DND-41 (cell line): ENCODE data around the gene GLRX2.
A peak's percentile ranks its signal among the peaks of the same experiment; 100 is the strongest.

Source experiments
- ATAC-seq: fragments of 200-7000 bp; cut with Tn5 transposase; 3 replicates; pipeline ENCODE4 v1.9.1; 2021; ENCODE audit warnings: low read depth; ENCODE audit not compliant: insufficient read depth
- DNase-seq: peaks from one replicate; pipeline ENCODE4 v3.0.0-alpha.2; 2020
- H2AFZ ChIP-seq: 2 replicates; pipeline ENCODE4 v1.6.0; 2012; ENCODE audit warnings: low read depth, low read length
- H3K27ac ChIP-seq: 2 replicates; pipeline ENCODE4 v1.5.1; 2012; ENCODE audit warnings: low read length, inconsistent platforms
- H3K27me3 ChIP-seq: fragments of 200-600 bp; sonication (generic); 2 replicates; pipeline ENCODE4 v1.6.0; 2012; ENCODE audit warnings: low read length, mild to moderate bottlenecking, inconsistent platforms; ENCODE audit not compliant: insufficient read depth, poor library complexity
- H3K36me3 ChIP-seq: 2 replicates; pipeline ENCODE4 v1.5.1; 2012; ENCODE audit warnings: low read length, inconsistent platforms; ENCODE audit not compliant: insufficient read depth
- H3K4me1 ChIP-seq: 2 replicates; pipeline ENCODE4 v1.5.1; 2012; ENCODE audit warnings: mild to moderate bottlenecking, low read length; ENCODE audit not compliant: insufficient read depth
- H3K4me2 ChIP-seq: 2 replicates; pipeline ENCODE4 v1.6.0; 2012; ENCODE audit warnings: mild to moderate bottlenecking, moderate library complexity, low read length, inconsistent platforms; ENCODE audit not compliant: insufficient read depth
- H3K4me3 ChIP-seq, 2 experiments: fragments of 200-600 bp in 1 of 2; shearing (Covaris generic) in 1 of 2; 2 replicates each; pipeline ENCODE4 v1.5.1; 2012 to 2016; ENCODE audit warnings: inconsistent platforms in 2 of 2, low read length in 2 of 2, mild to moderate bottlenecking in 2 of 2, low read depth in 1 of 2, moderate library complexity in 1 of 2
- H3K79me2 ChIP-seq: 2 replicates; pipeline ENCODE4 v1.6.0; 2012; ENCODE audit warnings: low read length, inconsistent platforms; ENCODE audit not compliant: insufficient read depth
- H3K9ac ChIP-seq: 2 replicates; pipeline ENCODE4 v1.6.0; 2012; ENCODE audit warnings: low read depth, mild to moderate bottlenecking, inconsistent platforms, low read length, moderate library complexity
- H3K9me3 ChIP-seq: 2 replicates; pipeline ENCODE4 v1.5.1; 2012; ENCODE audit warnings: low read length, moderate library complexity, mild to moderate bottlenecking, inconsistent platforms; ENCODE audit not compliant: insufficient read depth, severe bottlenecking
- H4K20me1 ChIP-seq: 2 replicates; pipeline ENCODE4 v1.6.0; 2012; ENCODE audit warnings: low read length; ENCODE audit not compliant: insufficient read depth
- EZH2 ChIP-seq: IDR thresholded peaks from 3 replicates; pipeline ENCODE4 v1.6.1; 2012; ENCODE audit warnings: borderline replicate concordance, low read depth, mild to moderate bottlenecking, moderate library complexity, low read length, inconsistent platforms; ENCODE audit not compliant: severe bottlenecking
- TF ChIP-seq, protein P1 (sequence below): IDR thresholded peaks from 2 replicates; pipeline ENCODE4 v1.5.1; 2012; ENCODE audit warnings: borderline replicate concordance, low read length, moderate library complexity, mild to moderate bottlenecking; ENCODE audit not compliant: poor library complexity, severe bottlenecking; ENCODE audit errors: extremely low read depth

GLRX2 gene

DNA sequence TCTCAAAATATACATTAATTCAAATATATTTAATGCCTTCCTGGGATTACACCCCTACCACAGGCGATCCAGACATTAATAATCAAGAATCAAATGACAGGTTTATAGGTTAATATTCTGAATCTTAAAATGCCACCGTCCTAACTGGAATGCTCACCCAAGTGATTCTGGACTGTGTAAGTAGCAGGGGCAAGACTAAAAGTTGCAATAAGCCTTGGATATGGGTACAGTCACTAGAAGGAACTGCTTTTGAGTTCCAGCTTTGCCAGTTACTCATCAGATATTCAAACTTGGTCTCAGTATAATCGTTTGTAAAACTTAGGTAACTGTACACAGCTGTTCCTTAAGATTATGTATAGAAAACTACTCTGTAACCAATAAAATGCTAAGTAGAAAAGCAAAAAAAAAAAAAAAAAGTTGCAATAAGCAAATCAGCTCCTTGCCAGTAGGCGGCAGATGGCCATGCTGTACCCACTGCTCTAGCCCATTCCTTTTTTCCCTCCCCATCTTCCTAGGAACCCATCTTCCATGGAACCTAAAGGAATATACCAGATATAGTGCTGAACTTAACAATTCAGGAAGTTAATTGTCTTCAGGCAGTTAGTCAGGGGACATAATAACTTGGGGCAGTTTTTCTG is 35.3 kb downstream of the GLRX2 start:
- Histone ChIP-seq H3K4me1 (no peaks in the 10 kb centered on the region), H3K27ac (no peak overlapping the region), H3K9ac (no peak overlapping the region), H3K79me2 (peaks cover 69% of the 10 kb centered on the region), H3K4me2 (no peak overlapping the region), H4K20me1 (peaks cover 16% of the 10 kb centered on the region), H3K36me3 (peaks cover 16% of the 10 kb centered on the region), H2AFZ (no peak overlapping the region), H3K4me3 (no peak overlapping the region), H3K9me3 (no peaks in the 10 kb centered on the region), H3K27me3 (no peaks in the 10 kb centered on the region)
- no peak for DNase-seq
- TF ChIP-seq, protein P1, sequence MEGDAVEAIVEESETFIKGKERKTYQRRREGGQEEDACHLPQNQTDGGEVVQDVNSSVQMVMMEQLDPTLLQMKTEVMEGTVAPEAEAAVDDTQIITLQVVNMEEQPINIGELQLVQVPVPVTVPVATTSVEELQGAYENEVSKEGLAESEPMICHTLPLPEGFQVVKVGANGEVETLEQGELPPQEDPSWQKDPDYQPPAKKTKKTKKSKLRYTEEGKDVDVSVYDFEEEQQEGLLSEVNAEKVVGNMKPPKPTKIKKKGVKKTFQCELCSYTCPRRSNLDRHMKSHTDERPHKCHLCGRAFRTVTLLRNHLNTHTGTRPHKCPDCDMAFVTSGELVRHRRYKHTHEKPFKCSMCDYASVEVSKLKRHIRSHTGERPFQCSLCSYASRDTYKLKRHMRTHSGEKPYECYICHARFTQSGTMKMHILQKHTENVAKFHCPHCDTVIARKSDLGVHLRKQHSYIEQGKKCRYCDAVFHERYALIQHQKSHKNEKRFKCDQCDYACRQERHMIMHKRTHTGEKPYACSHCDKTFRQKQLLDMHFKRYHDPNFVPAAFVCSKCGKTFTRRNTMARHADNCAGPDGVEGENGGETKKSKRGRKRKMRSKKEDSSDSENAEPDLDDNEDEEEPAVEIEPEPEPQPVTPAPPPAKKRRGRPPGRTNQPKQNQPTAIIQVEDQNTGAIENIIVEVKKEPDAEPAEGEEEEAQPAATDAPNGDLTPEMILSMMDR, result peak; percentile 38
- TF ChIP-seq EZH2, result no peak
- ATAC-seq, result peak; percentile 58; the same call in 2 of the 3 replicates

DNA sequence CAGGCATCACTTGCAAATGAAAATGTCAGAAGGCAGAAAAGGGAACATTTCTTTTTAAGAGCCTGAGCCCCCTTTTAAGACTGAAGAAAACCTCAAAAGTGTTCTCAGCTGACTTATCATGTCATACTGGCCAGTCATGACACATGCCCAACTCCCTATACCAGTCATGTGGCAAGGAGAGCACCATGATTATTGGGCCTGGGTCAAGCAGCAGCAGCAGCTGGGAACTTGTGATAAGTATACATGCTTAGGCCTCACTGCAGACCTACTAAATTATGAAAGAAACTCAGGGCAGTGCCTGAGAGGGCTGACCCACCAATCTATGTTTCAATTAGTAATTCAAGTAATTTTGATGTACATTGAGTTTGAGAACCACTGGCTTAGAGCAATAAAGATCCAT is 37.2 kb downstream of the GLRX2 start:
- no peak overlapping the region for H2AFZ ChIP-seq
- no peak overlapping the region for H3K4me3 ChIP-seq
- H3K36me3 ChIP-seq, result peaks cover 14% of the 10 kb centered on the region
- peaks cover 26% of the 10 kb centered on the region for H4K20me1 ChIP-seq
- H3K4me2 ChIP-seq, result no peak overlapping the region
- H3K27ac ChIP-seq, result no peak overlapping the region
- DNase-seq, result no peak
- no peaks in the 10 kb centered on the region for H3K9me3 ChIP-seq
- no peak for ATAC-seq
- peaks cover 80% of the 10 kb centered on the region for H3K79me2 ChIP-seq
- no peak for TF ChIP-seq EZH2
- TF ChIP-seq, protein P1, result no peak
- H3K4me1 ChIP-seq, result peaks cover 9% of the 10 kb centered on the region; the same call in 1 of the 2 replicates
- no peaks in the 10 kb centered on the region for H3K27me3 ChIP-seq
- no peak overlapping the region for H3K9ac ChIP-seq

DNA sequence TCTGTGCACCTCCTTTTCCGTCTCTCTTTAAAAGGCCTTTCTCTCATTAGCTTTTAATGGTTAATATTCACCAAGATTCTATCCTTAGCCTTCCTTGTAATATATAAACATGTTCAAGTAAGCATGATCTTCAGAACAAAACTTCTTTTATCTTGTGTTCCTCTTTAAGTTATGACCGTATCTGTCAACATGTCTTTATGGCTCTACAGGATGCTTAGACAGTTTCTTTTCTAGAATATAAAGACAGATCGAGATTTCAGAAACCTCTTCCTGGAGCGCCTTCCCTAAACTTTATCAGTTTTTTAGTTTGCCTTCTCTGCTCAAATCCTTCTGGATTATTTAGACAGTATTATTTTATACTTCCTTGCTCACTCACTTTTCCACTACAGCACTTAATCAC is 38.6 kb downstream of the GLRX2 start:
- Histone ChIP-seq H3K27ac (no peak overlapping the region), H3K4me3 (no peak overlapping the region), H4K20me1 (peaks cover 29% of the 10 kb centered on the region), H3K79me2 (peaks cover 89% of the 10 kb centered on the region), H3K27me3 (no peaks in the 10 kb centered on the region), H3K9me3 (no peaks in the 10 kb centered on the region), H3K9ac (no peak overlapping the region), H3K36me3 (peaks cover 14% of the 10 kb centered on the region), H3K4me2 (no peak overlapping the region), H3K4me1 (peaks cover 13% of the 10 kb centered on the region; the same call in 1 of the 2 replicates), H2AFZ (no peak overlapping the region)
- DNase-seq, result no peak
- ATAC-seq, result no peak
- TF ChIP-seq, protein P1, result no peak
- no peak for TF ChIP-seq EZH2

DNA sequence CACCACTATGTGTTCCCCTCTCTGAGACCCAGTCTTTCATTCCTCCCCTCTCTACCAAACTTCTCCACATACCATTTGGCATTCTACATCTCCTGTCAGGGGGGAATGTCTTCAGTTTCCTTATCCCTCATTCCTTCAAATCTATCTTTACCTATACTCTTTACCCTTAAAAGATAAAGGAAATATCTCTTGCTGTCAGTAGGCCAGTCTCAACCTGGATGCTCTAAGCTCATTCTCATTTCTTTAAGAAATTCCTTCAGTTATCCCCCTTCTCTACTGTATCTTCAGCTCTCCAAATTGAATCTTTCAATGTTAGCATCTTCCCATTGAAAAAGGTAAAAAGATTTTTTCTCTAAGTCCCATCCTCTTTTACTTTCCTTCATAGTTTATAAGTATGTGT is 39.3 kb downstream of the GLRX2 start:
- H3K27me3 ChIP-seq, result no peaks in the 10 kb centered on the region
- H3K9me3 ChIP-seq, result no peaks in the 10 kb centered on the region
- ATAC-seq (no peak), DNase-seq (no peak)
- no peak overlapping the region for H3K9ac ChIP-seq
- H3K79me2 ChIP-seq, result peaks cover 90% of the 10 kb centered on the region
- peaks cover 32% of the 10 kb centered on the region for H4K20me1 ChIP-seq
- no peak for TF ChIP-seq EZH2
- TF ChIP-seq, protein P1, result no peak
- no peak overlapping the region for H3K4me2 ChIP-seq
- peaks cover 19% of the 10 kb centered on the region for H3K4me1 ChIP-seq
- H3K27ac ChIP-seq, result no peak overlapping the region
- peaks cover 14% of the 10 kb centered on the region for H3K36me3 ChIP-seq
- H3K4me3 ChIP-seq, result no peak overlapping the region
- no peak overlapping the region for H2AFZ ChIP-seq
